ENCODE data around the gene SORBS1.

DNA sequence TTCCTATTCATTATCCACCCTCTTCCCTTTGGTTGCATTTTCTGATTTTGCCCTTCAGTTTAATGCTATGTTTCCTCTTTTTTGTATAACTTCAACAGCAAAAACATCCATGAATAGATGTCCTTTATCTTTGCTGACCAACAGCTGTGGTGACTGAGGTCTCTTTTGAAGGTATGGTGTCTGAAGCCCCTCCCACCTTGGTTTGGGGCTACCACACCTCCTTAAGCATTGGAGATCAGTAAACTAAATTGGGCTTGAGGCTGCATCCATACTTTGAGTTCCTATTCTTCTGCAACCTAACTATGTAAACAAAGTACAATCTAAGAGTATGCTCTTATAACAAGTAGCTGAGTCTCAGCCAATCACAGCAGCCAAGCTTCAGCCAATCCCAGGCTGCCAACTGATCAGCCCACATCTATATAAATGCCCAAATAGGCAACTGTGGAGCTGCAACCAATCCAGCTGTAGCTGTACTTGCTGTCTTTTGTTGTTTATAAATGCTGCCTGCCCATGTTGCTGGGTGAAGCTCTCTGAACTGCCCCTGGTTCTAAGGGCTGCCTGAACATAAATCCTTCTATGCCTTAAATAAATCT lies 201.0 kb downstream of the SORBS1 start:
- TF ChIP-seq, protein P1, sequence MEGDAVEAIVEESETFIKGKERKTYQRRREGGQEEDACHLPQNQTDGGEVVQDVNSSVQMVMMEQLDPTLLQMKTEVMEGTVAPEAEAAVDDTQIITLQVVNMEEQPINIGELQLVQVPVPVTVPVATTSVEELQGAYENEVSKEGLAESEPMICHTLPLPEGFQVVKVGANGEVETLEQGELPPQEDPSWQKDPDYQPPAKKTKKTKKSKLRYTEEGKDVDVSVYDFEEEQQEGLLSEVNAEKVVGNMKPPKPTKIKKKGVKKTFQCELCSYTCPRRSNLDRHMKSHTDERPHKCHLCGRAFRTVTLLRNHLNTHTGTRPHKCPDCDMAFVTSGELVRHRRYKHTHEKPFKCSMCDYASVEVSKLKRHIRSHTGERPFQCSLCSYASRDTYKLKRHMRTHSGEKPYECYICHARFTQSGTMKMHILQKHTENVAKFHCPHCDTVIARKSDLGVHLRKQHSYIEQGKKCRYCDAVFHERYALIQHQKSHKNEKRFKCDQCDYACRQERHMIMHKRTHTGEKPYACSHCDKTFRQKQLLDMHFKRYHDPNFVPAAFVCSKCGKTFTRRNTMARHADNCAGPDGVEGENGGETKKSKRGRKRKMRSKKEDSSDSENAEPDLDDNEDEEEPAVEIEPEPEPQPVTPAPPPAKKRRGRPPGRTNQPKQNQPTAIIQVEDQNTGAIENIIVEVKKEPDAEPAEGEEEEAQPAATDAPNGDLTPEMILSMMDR (IDR thresholded peaks at IDR 0.05): no peak
- TF ChIP-seq POLR2A (IDR thresholded peaks at IDR 0.05): no peak

Measured in body of pancreas (tissue), 4 donors.